T-cell (primary cell): ENCODE measurements around the gene MYO1C. TPM values are rescaled to one million over a fixed set of nuclear protein-coding genes. Genes with fewer than 3 reads are reported as not detected.

Experiments used
- ATAC-seq, 4 experiments: fragments of 200-7000 bp in 3 of 4; fragments of 150-1000 bp in 1 of 4; cut with Tn5 transposase; replicated peaks in 1 of 4; 1 replicate in 3 of 4; 2 replicates in 1 of 4; pipeline ENCODE4 v1.10.0; 2021; ENCODE audit warnings: moderate library complexity in 3 of 4, mild to moderate bottlenecking in 2 of 4, moderate number of reproducible peaks in 1 of 4
- CTCF ChIA-PET, 2 donors: fragments of 300-600 bp; sonication (Branson Sonifier 250); formaldehyde crosslinking; loops; one replicate each; lab custom pipeline; 2022; ENCODE audit warnings: antibody characterized with exemption in 2 of 2; lab: Charles Lee
- POLR2A ChIA-PET, 2 donors: fragments of 300-600 bp; sonication (Branson Sonifier 250); formaldehyde crosslinking; loops; one replicate each; lab custom pipeline; 2022; ENCODE audit warnings: antibody characterized with exemption in 2 of 2; lab: Charles Lee
- DNase-seq, 35 experiments: peaks; one replicate each; pipeline versions ENCODE4 v3.0.0 to v3.0.0-alpha.2; 2013 to 2023
- H3K27ac ChIP-seq: one replicate; pipeline ENCODE4 v1.5.1; 2013; ENCODE audit warnings: low read length
- H3K27me3 ChIP-seq, 2 experiments: replicated peaks in 1 of 2; 1 replicate in 1 of 2; 2 replicates in 1 of 2; pipeline versions ENCODE4 v1.6.1 to v1.7.0; 2013; ENCODE audit warnings: low read length in 1 of 2, mixed read lengths in 1 of 2; ENCODE audit not compliant: control insufficient read depth in 2 of 2, insufficient read depth in 2 of 2; ENCODE audit errors: extremely low read depth in 1 of 2
- H3K36me3 ChIP-seq, 2 donors: 1 replicate in 1 of 2; 2 replicates in 1 of 2; pipeline versions ENCODE4 v1.6.1 to v1.7.0; 2013; ENCODE audit warnings: low read length in 1 of 2; ENCODE audit not compliant: control insufficient read depth in 2 of 2, insufficient read depth in 1 of 2; ENCODE audit errors: extremely low read depth in 1 of 2
- H3K4me1 ChIP-seq, 2 experiments: 1 replicate in 1 of 2; 2 replicates in 1 of 2; pipeline versions ENCODE4 v1.6.1 to v1.7.0; 2013; ENCODE audit warnings: low read length in 2 of 2, mixed read lengths in 1 of 2; ENCODE audit not compliant: insufficient read depth in 2 of 2, control insufficient read depth in 1 of 2; ENCODE audit errors: extremely low read depth in 1 of 2
- H3K4me3 ChIP-seq, 2 donors: 1 replicate in 1 of 2; 2 replicates in 1 of 2; pipeline versions ENCODE4 v1.5.1 to v1.7.0; 2013; ENCODE audit warnings: mild to moderate bottlenecking in 2 of 2, low read length in 1 of 2, moderate library complexity in 1 of 2; ENCODE audit not compliant: control insufficient read depth in 1 of 2; ENCODE audit errors: extremely low read depth in 1 of 2
- H3K9me3 ChIP-seq: 2 replicates; pipeline ENCODE4 v1.7.0; 2013
- H3K27ac Mint-ChIP-seq, 2 donors: one replicate each; pipeline ENCODE4 v1.8.0; 2020 to 2021; ENCODE audit warnings: mild to moderate bottlenecking in 2 of 2, mixed read lengths in 2 of 2
- H3K27me3 Mint-ChIP-seq, 2 donors: one replicate each; pipeline ENCODE4 v1.8.0; 2021 to 2022; ENCODE audit warnings: mixed read lengths in 2 of 2
- H3K36me3 Mint-ChIP-seq: one replicate; pipeline ENCODE4 v1.8.0; 2021; ENCODE audit warnings: mixed read lengths
- H3K4me1 Mint-ChIP-seq, 3 donors: one replicate each; pipeline ENCODE4 v1.8.0; 2020 to 2022; ENCODE audit warnings: mixed read lengths in 3 of 3, mild to moderate bottlenecking in 1 of 3
- H3K4me3 Mint-ChIP-seq, 3 donors: one replicate each; pipeline ENCODE4 v1.8.0; 2020 to 2022; ENCODE audit warnings: mild to moderate bottlenecking in 3 of 3, mixed read lengths in 3 of 3, moderate library complexity in 3 of 3
- H3K9me3 Mint-ChIP-seq, 3 donors: one replicate each; pipeline ENCODE4 v1.8.0; 2020 to 2022; ENCODE audit warnings: mixed read lengths in 3 of 3
- WGBS: methylation state at CpG from one replicate; pipeline ENCODE4 v1.1.5; 2013; ENCODE audit warnings: missing lambda C conversion rate; ENCODE audit not compliant: insufficient coverage; 5-methylcytosine and 5-hydroxymethylcytosine counted together
- total RNA-seq, 35 experiments: library from RNA in 6 of 35; stranded (reverse) in 6 of 35; fragments of 120-200 nt in 1 of 35; gene quantifications; one replicate each; pipeline versions ENCODE4 v1.2.1 to v1.2.4 and lab custom pipeline; 2013 to 2026

MYO1C gene
- total RNA-seq, 5 donors from 2014 or later (not counting 1 experiment from before 2014, with no cell fraction given) = 18.0 to 41.5 (median 31.2) TPM

GRCh38 chr17:1503699-1504098, 11.2 kb upstream of the MYO1C start:
- peaks cover 0 to 2% of the 10 kb centered on the region in 2 experiments for H3K27me3 ChIP-seq
- Mint-ChIP-seq H3K9me3 (no peaks in the 10 kb centered on the region), H3K36me3 (peaks cover 33% of the 10 kb centered on the region), H3K27me3 (no peaks in the 10 kb centered on the region), H3K4me3 (no peak overlapping the region), H3K27ac (no peak overlapping the region), H3K4me1 (peaks cover 0 to 4% (median 0%) of the 10 kb centered on the region in 3 donors)
- H3K27ac ChIP-seq = no peak overlapping the region
- no peaks in the 10 kb centered on the region for H3K4me1 ChIP-seq
- DNase-seq = no peak
- H3K4me3 ChIP-seq = no peak overlapping the region
- ChIA-PET CTCF (no interaction called here), POLR2A (no interaction called here)
- 91% methylated on average over 9 of the region's 10 CpGs for WGBS
- H3K9me3 ChIP-seq = no peaks in the 10 kb centered on the region
- peaks cover 18 to 36% of the 10 kb centered on the region in 2 donors for H3K36me3 ChIP-seq
- ATAC-seq = no peak

- Histone ChIP-seq H3K27ac (no peak overlapping the region), H3K4me3 (no peak overlapping the region), H3K9me3 (no peaks in the 10 kb centered on the region), H3K27me3 (no peaks in the 10 kb centered on the region), H3K36me3 (peaks cover 18 to 28% of the 10 kb centered on the region in 2 donors), H3K4me1 (no peaks in the 10 kb centered on the region)
- WGBS = 71% methylated on average over 1 of the region's 9 CpGs
- Mint-ChIP-seq H3K27me3 (no peaks in the 10 kb centered on the region), H3K27ac (no peak overlapping the region), H3K9me3 (no peaks in the 10 kb centered on the region), H3K4me3 (no peak overlapping the region), H3K4me1 (no peaks in the 10 kb centered on the region), H3K36me3 (peaks cover 2% of the 10 kb centered on the region)
- CTCF ChIA-PET = no interaction called here
- DNase-seq (no peak), ATAC-seq (no peak)
- POLR2A ChIA-PET = no interaction called here
These were observed 6.4 kb upstream of the MYO1C start for GRCh38 chr17:1498869-1499268.

- Mint-ChIP-seq H3K4me3 (no peak overlapping the region), H3K27ac (no peak overlapping the region), H3K36me3 (no peaks in the 10 kb centered on the region), H3K4me1 (peaks cover 2 to 5% (median 4%) of the 10 kb centered on the region in 3 donors), H3K9me3 (no peaks in the 10 kb centered on the region), H3K27me3 (no peaks in the 10 kb centered on the region)
- ChIA-PET POLR2A (interaction anchor here in 1 of 2 donors (0.6 kb wide), 1 partner anchor 1132 kb away, joined by 3 read pairs; no protein-coding TSS in a partner anchor), CTCF (no interaction called here)
- Histone ChIP-seq H3K27me3 (no peaks in the 10 kb centered on the region), H3K36me3 (peaks cover 18 to 28% of the 10 kb centered on the region in 2 donors), H3K27ac (no peak overlapping the region), H3K9me3 (no peaks in the 10 kb centered on the region), H3K4me1 (peaks cover 0 to 3% of the 10 kb centered on the region in 2 experiments), H3K4me3 (no peak overlapping the region)
- WGBS = 89% methylated on average over 2 of the region's 2 CpGs
- no peak for ATAC-seq
- no peak for DNase-seq
These were observed 5.7 kb upstream of the MYO1C start for GRCh38 chr17:1498233-1498632.

GRCh38 chr17:1497831-1498230, 5.3 kb upstream of the MYO1C start:
- DNase-seq (no peak), ATAC-seq (no peak)
- ChIA-PET POLR2A (interaction anchor here in 1 of 2 donors (0.6 kb wide), 1 partner anchor 1132 kb away, joined by 3 read pairs; no protein-coding TSS in a partner anchor), CTCF (no interaction called here)
- no peak overlapping the region for H3K4me3 ChIP-seq
- WGBS = 90% methylated on average over 14 of the region's 15 CpGs
- H3K9me3 ChIP-seq = no peaks in the 10 kb centered on the region
- H3K9me3 Mint-ChIP-seq = no peaks in the 10 kb centered on the region
- no peaks in the 10 kb centered on the region for H3K27me3 Mint-ChIP-seq
- peaks cover 18 to 28% of the 10 kb centered on the region in 2 donors for H3K36me3 ChIP-seq
- H3K27me3 ChIP-seq = no peaks in the 10 kb centered on the region
- no peaks in the 10 kb centered on the region for H3K36me3 Mint-ChIP-seq
- peaks cover 2 to 8% (median 7%) of the 10 kb centered on the region in 3 donors for H3K4me1 Mint-ChIP-seq
- no peak overlapping the region for H3K4me3 Mint-ChIP-seq
- peaks cover 3 to 7% of the 10 kb centered on the region in 2 experiments for H3K4me1 ChIP-seq
- H3K27ac Mint-ChIP-seq = no peak overlapping the region
- no peak overlapping the region for H3K27ac ChIP-seq

- no peaks in the 10 kb centered on the region for H3K9me3 ChIP-seq
- no peaks in the 10 kb centered on the region for H3K27me3 Mint-ChIP-seq
- no peak overlapping the region for H3K27ac Mint-ChIP-seq
- peaks cover 0 to 2% of the 10 kb centered on the region in 2 experiments for H3K27me3 ChIP-seq
- 98% methylated on average over 9 of the region's 14 CpGs for WGBS
- no peaks in the 10 kb centered on the region for H3K36me3 Mint-ChIP-seq
- H3K36me3 ChIP-seq = peaks cover 18 to 28% of the 10 kb centered on the region in 2 donors
- no peak for DNase-seq
- CTCF ChIA-PET = no interaction called here
- H3K4me3 Mint-ChIP-seq = no peak overlapping the region
- POLR2A ChIA-PET = interaction anchor here in 1 of 2 donors (0.6 kb wide), 1 partner anchor 48 kb away, joined by 7 read pairs; no protein-coding TSS in a partner anchor
- no peaks in the 10 kb centered on the region for H3K9me3 Mint-ChIP-seq
- H3K4me1 Mint-ChIP-seq = peaks cover 7 to 12% (median 8%) of the 10 kb centered on the region in 3 donors
- H3K27ac ChIP-seq = no peak overlapping the region
- H3K4me3 ChIP-seq = no peak overlapping the region
- H3K4me1 ChIP-seq = peaks cover 7 to 17% of the 10 kb centered on the region in 2 experiments
- no peak for ATAC-seq
These were observed 4.4 kb upstream of the MYO1C start for GRCh38 chr17:1496869-1497268.

GRCh38 chr17:1495265-1495989, 2.9 kb upstream of the MYO1C start:
- Histone ChIP-seq H3K9me3 (no peaks in the 10 kb centered on the region), H3K36me3 (peaks cover 18 to 26% of the 10 kb centered on the region in 2 donors), H3K27me3 (peaks cover 0 to 2% of the 10 kb centered on the region in 2 experiments), H3K27ac (no peak overlapping the region), H3K4me3 (no peak overlapping the region), H3K4me1 (peaks cover 9 to 24% of the 10 kb centered on the region in 2 experiments)
- no peaks in the 10 kb centered on the region for H3K9me3 Mint-ChIP-seq
- 94% methylated on average over 6 of the region's 14 CpGs for WGBS
- no peaks in the 10 kb centered on the region for H3K36me3 Mint-ChIP-seq
- no peaks in the 10 kb centered on the region for H3K27me3 Mint-ChIP-seq
- ChIA-PET CTCF (no interaction called here), POLR2A (no interaction called here)
- ATAC-seq (no peak), DNase-seq (no peak)
- H3K27ac Mint-ChIP-seq = no peak overlapping the region
- H3K4me3 Mint-ChIP-seq = no peak overlapping the region
- H3K4me1 Mint-ChIP-seq = peaks cover 12 to 18% (median 13%) of the 10 kb centered on the region in 3 donors
